ENCODE measurements around the gene AP4B1. TPM values are rescaled to one million over a fixed set of nuclear protein-coding genes. Genes with fewer than 3 reads are reported as not detected.

The AP4B1 gene
- polyA plus RNA-seq, 2 of the 4 experiments (the other 2 are of a cell fraction): 9.2 to 11.9 TPM

GRCh38 chr1:113856401-113856790 is 48.2 kb downstream of the AP4B1 start:
- TF ChIP-seq FOSL2 (IDR thresholded peaks at IDR 0.05) (no peak), FOSL2 (CRISPR knock-in tag; IDR thresholded peaks at IDR 0.05) (no peak), HOXB13 (CRISPR knock-in tag; IDR thresholded peaks at IDR 0.05; ENCODE audit: low read depth) (no peak), SREBF2 (IDR thresholded peaks at IDR 0.05) (no peak), GATA3 (IDR thresholded peaks at IDR 0.05; ENCODE audit: borderline replicate concordance) (no peak), CBX8 (IDR thresholded peaks at IDR 0.05) (no peak), ZC3H11A (IDR thresholded peaks at IDR 0.05) (no peak), RNF2 (IDR thresholded peaks at IDR 0.05; ENCODE audit: borderline replicate concordance, low read depth) (no peak), ZSCAN20 (CRISPR knock-in tag; IDR thresholded peaks at IDR 0.05) (no peak), HEYL (CRISPR knock-in tag; IDR thresholded peaks at IDR 0.05) (no peak), PHF8 (IDR thresholded peaks at IDR 0.05; ENCODE audit: borderline replicate concordance, low read depth) (no peak), NPAS2 (CRISPR knock-in tag; IDR thresholded peaks at IDR 0.05; ENCODE audit: borderline replicate concordance) (no peak), HOXB5 (CRISPR knock-in tag; IDR thresholded peaks at IDR 0.05) (no peak), EP300 (IDR thresholded peaks at IDR 0.05) (no peak), EHMT2 (IDR thresholded peaks at IDR 0.05; ENCODE audit: low read depth) (no peak), RARB (CRISPR knock-in tag; IDR thresholded peaks at IDR 0.05) (no peak), HDAC2 (IDR thresholded peaks at IDR 0.05) (no peak)
- H3K27ac ChIP-seq: no peak overlapping the region
- ChIA-PET CTCF (interaction anchor here (1.5 kb wide), 1 partner anchor 48 kb away, joined by 3 read pairs; the partner anchor contains the start of gene AP4B1), POLR2A (no interaction called here)
- H3K9me3 ChIP-seq: no peaks in the 10 kb centered on the region
- peaks cover 8% of the 10 kb centered on the region; the same call in 1 of the 3 replicates for H3K4me1 ChIP-seq
- DNase-seq (ENCODE audit: low read depth in 1 of 2, low spot score in 1 of 2): no peak
- no peak overlapping the region for H3K4me2 ChIP-seq
- no peak for FAIRE-seq
- no peak overlapping the region for H3K4me3 ChIP-seq
- WGBS (ENCODE audit: missing lambda C conversion rate): 95% methylated on average over 2 of the region's 2 CpGs
- ATAC-seq: no peak

GRCh38 chr1:113855630-113856400 is 48.8 kb downstream of the AP4B1 start:
- CTCF ChIA-PET: interaction anchor here (1.5 kb wide), 1 partner anchor 48 kb away, joined by 3 read pairs; the partner anchor contains the start of gene AP4B1
- H3K4me3 ChIP-seq: no peak overlapping the region
- no peak overlapping the region for H3K27ac ChIP-seq
- H3K4me1 ChIP-seq: peaks cover 4% of the 10 kb centered on the region; the same call in 1 of the 3 replicates
- H3K9me3 ChIP-seq: no peaks in the 10 kb centered on the region
- TF ChIP-seq CHD2 (IDR thresholded peaks at IDR 0.05; ENCODE audit: low read length, partially characterized antibody): no peak
- H3K4me2 ChIP-seq: no peak overlapping the region
- ATAC-seq (no peak), DNase-seq (ENCODE audit: low read depth in 1 of 2, low spot score in 1 of 2) (no peak), FAIRE-seq (no peak)
- 78% methylated on average over 4 of the region's 4 CpGs for WGBS (ENCODE audit: missing lambda C conversion rate)
- POLR2A ChIA-PET: no interaction called here

DNA sequence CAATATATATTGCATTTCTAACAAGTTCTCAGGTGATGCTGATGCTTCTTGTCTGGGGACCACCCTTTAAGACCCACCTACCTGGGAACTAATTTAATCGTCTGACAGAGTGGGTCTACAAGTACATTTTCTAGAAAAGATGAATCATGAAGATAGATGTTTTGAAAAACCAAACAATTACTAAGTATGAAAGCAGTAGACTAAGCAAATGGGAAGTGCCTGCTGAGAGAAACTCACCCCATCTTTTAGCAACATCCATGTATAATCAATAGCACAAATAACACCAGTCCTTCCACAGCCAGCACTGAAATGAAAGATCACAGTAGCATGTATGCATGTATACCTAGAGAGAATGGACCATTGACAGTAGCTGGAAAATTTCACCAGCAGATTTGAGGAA is 50.4 kb downstream of the AP4B1 start:
- H3K9me3 ChIP-seq: no peaks in the 10 kb centered on the region
- no peak overlapping the region for H3K4me2 ChIP-seq
- ATAC-seq (no peak), FAIRE-seq (no peak), DNase-seq (ENCODE audit: low read depth in 1 of 2, low spot score in 1 of 2) (no peak)
- POLR2A ChIA-PET: no interaction called here
- no peak overlapping the region for H3K4me3 ChIP-seq
- H3K27ac ChIP-seq: no peak overlapping the region
- TF ChIP-seq HOXA7 (CRISPR knock-in tag; IDR thresholded peaks at IDR 0.05) (no peak), EHMT2 (IDR thresholded peaks at IDR 0.05; ENCODE audit: low read depth) (no peak), HOXB13 (CRISPR knock-in tag; IDR thresholded peaks at IDR 0.05; ENCODE audit: low read depth) (no peak), BCL3 (IDR thresholded peaks at IDR 0.05) (no peak), MAX (IDR thresholded peaks at IDR 0.05) (no peak), NR3C1 (IDR thresholded peaks at IDR 0.05) (no peak), MYC (IDR thresholded peaks at IDR 0.05; ENCODE audit: borderline replicate concordance, low read length) (no peak), PHF8 (IDR thresholded peaks at IDR 0.05; ENCODE audit: borderline replicate concordance, low read depth) (no peak), MAFK (IDR thresholded peaks at IDR 0.05; ENCODE audit: partially characterized antibody) (no peak), GATA3 (IDR thresholded peaks at IDR 0.05; ENCODE audit: borderline replicate concordance) (no peak), CEBPB (IDR thresholded peaks at IDR 0.05) (no peak), ELK1 (IDR thresholded peaks at IDR 0.05; ENCODE audit: low read depth, low read length) (no peak)
- TF ChIP-seq, protein P1, sequence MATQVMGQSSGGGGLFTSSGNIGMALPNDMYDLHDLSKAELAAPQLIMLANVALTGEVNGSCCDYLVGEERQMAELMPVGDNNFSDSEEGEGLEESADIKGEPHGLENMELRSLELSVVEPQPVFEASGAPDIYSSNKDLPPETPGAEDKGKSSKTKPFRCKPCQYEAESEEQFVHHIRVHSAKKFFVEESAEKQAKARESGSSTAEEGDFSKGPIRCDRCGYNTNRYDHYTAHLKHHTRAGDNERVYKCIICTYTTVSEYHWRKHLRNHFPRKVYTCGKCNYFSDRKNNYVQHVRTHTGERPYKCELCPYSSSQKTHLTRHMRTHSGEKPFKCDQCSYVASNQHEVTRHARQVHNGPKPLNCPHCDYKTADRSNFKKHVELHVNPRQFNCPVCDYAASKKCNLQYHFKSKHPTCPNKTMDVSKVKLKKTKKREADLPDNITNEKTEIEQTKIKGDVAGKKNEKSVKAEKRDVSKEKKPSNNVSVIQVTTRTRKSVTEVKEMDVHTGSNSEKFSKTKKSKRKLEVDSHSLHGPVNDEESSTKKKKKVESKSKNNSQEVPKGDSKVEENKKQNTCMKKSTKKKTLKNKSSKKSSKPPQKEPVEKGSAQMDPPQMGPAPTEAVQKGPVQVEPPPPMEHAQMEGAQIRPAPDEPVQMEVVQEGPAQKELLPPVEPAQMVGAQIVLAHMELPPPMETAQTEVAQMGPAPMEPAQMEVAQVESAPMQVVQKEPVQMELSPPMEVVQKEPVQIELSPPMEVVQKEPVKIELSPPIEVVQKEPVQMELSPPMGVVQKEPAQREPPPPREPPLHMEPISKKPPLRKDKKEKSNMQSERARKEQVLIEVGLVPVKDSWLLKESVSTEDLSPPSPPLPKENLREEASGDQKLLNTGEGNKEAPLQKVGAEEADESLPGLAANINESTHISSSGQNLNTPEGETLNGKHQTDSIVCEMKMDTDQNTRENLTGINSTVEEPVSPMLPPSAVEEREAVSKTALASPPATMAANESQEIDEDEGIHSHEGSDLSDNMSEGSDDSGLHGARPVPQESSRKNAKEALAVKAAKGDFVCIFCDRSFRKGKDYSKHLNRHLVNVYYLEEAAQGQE (IDR thresholded peaks at IDR 0.05): no peak
- TF ChIP-seq, protein P2, sequence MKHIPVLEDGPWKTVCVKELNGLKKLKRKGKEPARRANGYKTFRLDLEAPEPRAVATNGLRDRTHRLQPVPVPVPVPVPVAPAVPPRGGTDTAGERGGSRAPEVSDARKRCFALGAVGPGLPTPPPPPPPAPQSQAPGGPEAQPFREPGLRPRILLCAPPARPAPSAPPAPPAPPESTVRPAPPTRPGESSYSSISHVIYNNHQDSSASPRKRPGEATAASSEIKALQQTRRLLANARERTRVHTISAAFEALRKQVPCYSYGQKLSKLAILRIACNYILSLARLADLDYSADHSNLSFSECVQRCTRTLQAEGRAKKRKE (CRISPR knock-in tag; IDR thresholded peaks at IDR 0.05; ENCODE audit: low read depth): no peak
- no peaks in the 10 kb centered on the region for H3K4me1 ChIP-seq
- WGBS (ENCODE audit: missing lambda C conversion rate): 5% methylated on average over 1 of the region's 1 CpG
- CTCF ChIA-PET: interaction anchor here (1.4 kb wide), 1 partner anchor 35 kb away, joined by 3 read pairs; no protein-coding TSS in a partner anchor

Measured in A549 (cell line).